Stimulated activated CD4-positive, alpha-beta T cell treated with anti-CD3 and anti-CD28 coated beads, Interleukin-2, amount 100 ng/mL, for 4 hours (primary cell): ENCODE results near the gene FREY1.

Source experiments
- DNase-seq: peaks from one replicate; pipeline ENCODE4 v3.0.0-alpha.2; 2020; ENCODE audit warnings: low read depth

FREY1 gene, protein sequence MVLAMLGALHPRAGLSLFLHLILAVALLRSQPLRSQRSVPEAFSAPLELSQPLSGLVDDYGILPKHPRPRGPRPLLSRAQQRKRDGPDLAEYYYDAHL

DNA sequence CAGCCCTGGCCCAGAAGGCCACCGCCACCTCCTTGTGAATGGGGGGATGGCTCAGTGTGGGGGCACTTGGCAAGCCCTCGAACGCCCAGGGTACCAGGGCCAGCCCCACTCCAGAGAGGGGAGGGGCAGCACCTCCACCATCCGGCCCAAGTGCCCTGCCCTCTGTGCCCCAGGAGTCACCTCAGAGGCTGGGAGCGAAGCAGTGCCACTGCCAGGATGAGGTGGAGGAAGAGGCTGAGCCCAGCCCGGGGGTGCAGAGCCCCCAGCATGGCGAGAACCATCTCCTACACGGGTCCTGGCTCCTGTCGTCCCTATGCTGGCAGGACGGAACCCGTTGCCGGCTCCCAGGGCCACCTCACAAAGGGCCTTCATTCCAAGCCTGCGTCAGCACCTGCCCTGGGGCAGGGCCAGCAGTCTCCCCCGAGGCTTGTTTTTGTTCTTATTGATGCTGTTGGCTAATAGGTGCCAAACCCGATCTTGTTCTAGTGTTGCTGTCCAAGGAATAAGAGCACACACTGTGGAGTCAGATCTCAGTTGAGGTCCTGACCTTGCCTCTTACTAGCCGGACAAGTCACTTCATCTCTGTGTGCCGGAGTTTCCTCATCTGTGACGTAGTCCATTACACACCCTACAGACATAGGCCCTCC is at the start of gene FREY1:
Gene FREY1, minus strand, starts transcription at position 307 of the 647 bp plus-strand sequence. Its CDS starts 26 bp downstream, at position 281.
- DNase-seq: no peak

GRCh38 chr11:45949992-45950407 is 42.9 kb upstream of the FREY1 start:
- no peak for DNase-seq

DNA sequence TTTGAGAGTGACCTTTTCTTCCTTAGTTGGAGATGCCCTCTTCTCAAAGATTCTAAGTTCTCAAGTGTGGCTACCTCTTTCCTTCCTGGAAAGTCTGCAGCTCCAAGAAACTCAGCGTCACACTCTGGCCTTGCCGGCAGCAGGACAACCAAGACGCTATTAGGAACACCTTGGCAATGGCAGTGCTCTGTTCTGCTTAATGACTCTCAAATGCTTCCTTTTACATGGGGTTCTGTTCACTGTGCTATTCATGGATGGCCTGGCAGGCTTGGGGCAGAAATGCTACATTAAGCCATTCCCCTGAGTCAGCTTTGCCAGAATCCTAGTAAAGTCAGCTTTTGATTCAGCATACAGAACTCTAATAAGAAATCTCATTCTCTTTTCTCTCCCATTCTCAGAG is 41.3 kb upstream of the FREY1 start:
- no peak for DNase-seq

DNA sequence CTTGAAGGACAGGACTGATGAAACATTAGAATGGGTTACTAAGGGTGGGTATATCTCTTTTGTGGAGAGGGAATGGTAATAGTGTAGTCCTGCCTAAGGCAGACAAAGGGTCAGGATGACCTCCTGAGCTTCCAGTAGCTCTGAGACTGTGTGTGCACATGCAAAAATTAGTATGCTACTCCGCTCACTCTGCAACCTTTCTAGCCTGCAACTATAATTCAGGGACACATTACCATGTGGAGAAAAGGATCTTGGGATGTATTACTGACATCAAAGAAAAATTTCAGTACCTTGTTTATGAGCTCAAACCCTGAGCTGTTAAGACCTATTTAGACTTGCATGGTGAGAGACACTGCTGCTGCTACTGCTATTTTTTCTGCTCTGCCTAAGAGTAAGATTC is 40.8 kb upstream of the FREY1 start:
- no peak for DNase-seq

DNA sequence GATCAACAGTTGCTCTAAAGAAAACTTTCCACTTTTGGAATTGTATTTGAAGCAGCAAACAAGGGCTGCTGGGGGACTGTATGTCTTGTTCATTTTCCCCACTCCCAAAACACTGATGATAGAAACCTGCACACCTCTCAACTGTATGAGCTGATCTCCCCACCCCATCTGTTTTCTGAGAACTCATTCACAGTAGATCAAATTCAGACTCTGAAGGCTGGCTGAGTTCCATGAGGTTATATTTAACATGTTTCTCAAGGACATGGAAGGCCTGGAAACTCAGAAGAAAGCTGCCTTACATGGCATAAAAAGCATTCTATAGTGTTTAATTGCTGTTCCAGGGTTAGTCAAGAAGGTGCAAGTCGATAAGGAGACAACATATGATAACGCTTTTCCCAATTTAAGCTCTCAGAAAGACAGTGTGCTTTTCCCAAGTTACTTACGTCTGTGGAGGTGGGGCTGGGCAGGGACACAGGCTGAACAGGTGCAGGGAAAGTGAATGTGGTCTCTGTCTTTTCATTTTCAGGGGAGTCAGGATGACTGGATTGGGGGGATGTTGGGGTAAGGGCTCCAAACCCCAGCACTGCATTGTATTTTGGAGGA is 38.4 kb upstream of the FREY1 start:
- no peak for DNase-seq

GRCh38 chr11:45942381-45942780 is 35.3 kb upstream of the FREY1 start:
- no peak for DNase-seq

- DNase-seq: no peak
Observed at GRCh38 chr11:45941285-45941684, 34.2 kb upstream of the FREY1 start.

- DNase-seq: no peak
Observed at GRCh38 chr11:45939836-45940235, 32.8 kb upstream of the FREY1 start.

DNA sequence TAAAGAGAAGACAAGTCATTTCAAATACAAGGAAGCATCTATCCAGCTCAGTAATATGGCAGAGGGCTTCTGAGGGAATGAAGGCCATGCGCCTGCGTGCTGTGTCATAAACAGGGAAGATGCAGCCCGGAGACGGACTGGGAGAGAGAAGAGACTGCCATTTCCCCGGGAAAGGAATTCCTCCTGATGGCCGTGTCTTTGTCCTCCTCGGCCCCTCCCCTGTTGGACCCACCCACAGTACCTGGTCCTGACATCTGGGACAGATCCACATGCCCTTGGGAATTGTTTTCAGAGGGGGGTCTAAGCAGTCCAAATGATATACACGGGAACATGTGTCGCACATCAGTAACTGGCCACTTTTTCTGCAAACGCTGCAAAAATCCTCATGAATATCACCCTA is 30.8 kb upstream of the FREY1 start:
- DNase-seq: no peak

DNA sequence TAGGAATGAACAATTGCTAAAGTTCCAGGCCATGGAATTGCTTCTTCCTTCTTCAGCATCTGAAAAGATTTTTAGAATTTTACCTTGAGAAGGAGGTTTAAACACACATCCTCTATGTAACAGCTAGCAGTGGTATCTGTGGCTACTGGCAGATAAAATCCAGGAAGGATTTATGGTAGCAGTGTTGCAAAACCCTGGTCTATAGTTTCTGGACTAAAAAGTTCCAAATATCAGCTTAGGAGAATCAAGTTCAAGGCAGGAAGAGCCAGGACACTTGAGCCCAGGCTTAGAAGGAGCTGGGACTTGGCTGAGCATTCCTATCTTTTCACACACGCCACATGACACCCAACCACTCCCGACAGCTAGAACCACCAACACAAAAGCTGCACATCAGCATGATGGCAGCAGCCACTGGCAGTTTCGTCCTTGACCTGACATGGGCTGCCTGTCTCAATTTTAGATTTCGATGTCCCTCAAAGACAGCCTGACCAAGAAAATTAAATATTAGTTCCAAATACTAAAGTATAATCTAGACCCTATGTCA is 29.5 kb upstream of the FREY1 start:
- DNase-seq: no peak

DNA sequence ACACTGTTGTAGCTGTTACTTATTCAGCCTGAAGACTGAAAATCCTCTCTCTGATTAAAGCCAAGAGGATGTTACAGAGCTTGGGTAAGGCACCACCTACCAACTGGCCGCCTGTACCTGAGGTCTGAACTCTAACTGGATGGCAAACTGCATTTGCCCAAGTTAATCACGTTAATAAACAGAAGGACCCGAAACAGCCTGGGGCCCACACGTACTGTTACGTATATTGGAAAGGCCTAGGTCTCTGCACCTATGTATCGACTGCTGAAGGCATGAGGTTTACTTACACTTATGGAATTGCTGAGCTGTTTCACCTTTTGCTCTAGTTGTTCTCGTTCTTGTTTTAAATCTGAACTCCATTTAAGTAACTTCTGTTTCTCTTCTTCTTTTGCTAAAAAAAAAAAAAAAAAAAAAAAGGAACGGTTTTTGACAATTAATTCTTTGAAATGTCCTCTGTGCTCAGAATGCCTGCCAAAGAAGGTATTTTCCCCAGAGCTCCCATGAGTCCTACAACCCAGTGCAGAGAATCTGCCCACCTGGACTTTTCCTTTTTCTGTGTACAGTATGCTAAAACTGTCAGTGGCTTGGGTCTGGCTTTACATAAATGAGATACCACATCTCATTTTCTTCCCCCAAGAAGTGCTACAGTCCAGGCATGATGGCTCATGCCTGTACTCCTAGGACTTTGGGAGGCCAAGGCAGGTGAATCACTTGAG is 28.4 kb upstream of the FREY1 start:
- no peak for DNase-seq

GRCh38 chr11:45934580-45935318 is 27.7 kb upstream of the FREY1 start:
- no peak for DNase-seq

DNA sequence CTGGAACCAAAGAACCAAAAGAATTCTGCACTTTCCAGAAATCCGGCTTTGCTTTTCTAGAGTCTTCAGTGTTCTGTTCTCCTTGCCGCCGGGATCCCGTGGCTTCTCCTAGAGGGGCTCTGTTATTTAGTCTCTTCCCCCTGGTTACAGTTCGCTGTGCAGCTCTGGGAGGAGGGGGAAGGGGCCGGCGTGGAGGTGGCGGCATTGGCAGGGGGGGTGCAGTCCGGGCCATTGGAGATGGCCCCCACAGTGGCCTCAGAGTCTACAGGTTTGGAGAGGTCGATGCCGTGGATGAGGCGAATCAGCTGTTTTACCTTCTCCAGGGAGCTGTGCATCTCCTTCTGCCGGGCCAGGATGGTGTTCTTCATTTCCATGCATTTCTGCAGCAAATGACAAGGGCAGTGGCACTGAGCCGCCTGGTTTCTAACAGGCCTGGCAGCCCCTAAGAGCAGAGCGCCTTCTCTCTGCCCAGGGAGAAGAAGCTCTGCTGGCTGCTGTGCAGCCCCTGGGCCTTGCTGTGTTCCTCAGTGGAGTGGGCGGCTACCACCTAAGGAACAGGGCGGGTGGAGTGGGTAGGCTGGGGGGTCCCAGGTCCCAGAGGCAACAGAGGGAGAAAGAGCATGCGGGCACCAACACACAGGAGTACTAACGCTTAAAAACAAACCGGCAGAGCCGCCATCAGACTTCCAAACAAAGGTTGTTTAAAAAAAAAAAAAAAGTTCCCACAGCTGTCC is 26.9 kb upstream of the FREY1 start:
- DNase-seq: no peak

- no peak for DNase-seq
Observed at GRCh38 chr11:45933131-45933831, 26.2 kb upstream of the FREY1 start.

DNA sequence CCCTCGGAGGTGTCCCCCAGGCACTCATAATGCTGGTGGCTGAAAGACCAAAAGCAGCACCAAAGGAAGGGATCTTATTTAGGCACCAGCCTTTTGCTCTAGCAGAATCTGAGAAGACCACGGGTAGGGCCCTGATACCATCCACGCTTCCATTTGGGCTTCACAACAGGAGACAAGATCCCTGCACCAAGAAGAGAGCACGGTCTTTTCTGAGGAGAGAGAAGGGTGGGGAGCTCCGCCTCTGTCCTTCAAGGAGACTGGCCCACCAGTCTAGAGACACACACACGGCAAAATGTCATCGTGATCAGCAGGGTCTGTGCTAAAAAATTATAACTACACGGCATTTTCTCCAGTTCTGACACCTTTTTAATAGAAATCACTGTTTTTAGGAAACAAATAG is 25.1 kb upstream of the FREY1 start:
- DNase-seq: no peak

GRCh38 chr11:45931739-45932138 is 24.7 kb upstream of the FREY1 start:
- no peak for DNase-seq

DNA sequence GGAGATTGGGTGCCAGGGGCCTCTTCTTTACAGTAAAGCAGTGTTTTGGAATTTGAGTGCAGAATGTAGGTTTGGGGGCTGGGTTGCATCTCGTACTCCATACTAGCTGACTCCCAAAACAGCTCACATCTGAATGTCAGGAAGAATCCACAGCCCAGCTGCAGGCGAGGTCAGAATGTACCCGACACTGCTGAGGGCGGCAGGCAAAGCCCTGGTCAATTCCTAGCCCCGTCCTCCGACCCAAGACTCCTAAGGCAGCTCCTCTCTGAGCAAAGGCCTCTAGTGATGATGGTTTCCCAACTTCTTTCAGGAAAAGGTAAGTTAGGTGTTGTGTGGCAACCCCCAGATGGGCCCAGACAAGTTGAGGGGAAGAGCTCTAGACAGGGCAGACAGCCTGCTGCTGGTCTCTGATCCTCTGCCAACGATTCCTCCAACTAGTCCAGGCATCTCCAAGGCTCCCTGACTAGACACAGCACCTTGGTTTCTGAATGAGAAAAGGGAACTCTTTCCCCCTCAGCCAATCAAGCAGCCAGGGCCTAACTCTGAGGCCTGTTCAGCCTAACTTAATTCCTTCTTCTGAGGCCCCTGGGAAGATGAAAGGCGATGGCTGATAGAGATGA is 24.0 kb upstream of the FREY1 start:
- no peak for DNase-seq

GRCh38 chr11:45930031-45930794 is 23.1 kb upstream of the FREY1 start:
- no peak for DNase-seq

DNA sequence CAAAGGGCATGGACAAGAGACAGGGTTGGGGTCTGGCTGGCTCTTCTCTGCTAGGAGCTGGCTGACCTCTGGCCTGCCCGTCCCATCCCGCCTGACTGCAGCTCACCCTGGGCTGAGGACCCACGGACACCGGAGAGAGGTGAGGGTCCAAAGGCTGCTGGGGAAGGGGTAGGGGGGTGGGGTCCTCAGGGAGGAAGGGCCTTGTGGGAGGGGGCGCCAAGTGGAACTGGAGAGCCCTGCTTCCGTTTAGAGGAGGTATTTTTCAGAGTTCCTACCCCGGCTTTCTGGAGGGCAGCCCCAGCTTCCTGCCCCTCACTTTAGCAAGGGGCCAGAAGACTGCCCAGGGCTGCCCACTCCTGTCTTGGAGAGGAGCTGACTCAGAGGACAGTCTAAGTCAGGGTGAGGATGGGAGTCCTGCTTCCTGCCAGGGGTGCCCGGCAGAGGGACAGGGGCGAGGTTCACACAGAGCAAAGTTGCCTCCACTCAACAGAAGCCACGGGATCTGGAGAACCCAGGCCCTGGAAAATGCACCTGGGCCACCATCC is 22.5 kb upstream of the FREY1 start:
- no peak for DNase-seq
